ENCODE data around the gene KIRREL3. TPM values are rescaled to one million over a fixed set of nuclear protein-coding genes. Genes with fewer than 3 reads are reported as not detected.

The KIRREL3 gene
- total and polyA plus RNA-seq, 7 experiments from 2014 or later, result not detected

DNA sequence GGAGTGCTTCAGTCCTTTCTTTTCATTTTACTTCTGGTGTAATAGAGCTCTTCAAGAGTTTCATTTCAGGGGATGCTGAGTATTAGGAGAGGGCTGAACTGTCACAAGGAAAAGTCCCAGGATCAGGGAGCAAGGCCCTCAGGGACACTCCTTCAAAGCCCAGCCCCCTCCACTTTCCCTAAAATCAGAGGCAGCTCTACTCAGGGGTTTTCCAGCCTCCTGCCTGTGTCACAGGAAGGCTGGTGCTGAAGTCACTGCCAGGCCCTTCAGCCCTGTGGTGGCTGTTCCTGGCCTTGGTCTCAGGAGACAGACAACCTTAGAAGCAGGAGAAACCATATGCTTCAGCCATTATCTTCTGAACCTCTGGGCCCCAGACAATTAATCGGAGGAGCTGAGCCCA, 36.4 kb upstream of the KIRREL3 start:
- intact Hi-C loops (cut with micrococcal nuclease), result no loop called here
- DNase-seq (no peak), ATAC-seq (no peak)
- no peaks in the 10 kb centered on the region for H3K4me1 Mint-ChIP-seq
- no peaks in the 10 kb centered on the region for H3K9me3 ChIP-seq (ENCODE audit: control insufficient read depth in 2 of 3, low read length in 3 of 3)
- no peak overlapping the region for H3K4me3 Mint-ChIP-seq
- POLR2A ChIA-PET, result no interaction called here
- H3K27me3 ChIP-seq (ENCODE audit: control insufficient read depth in 2 of 2, insufficient read depth in 2 of 2, low read length in 2 of 2), result no peaks in the 10 kb centered on the region
- CTCF ChIA-PET, result no interaction called here
- no peak overlapping the region for H3K27ac Mint-ChIP-seq
- H3K4me1 ChIP-seq (ENCODE audit: control insufficient read depth in 2 of 2, insufficient read depth in 2 of 2, low read length in 2 of 2), result no peaks in the 10 kb centered on the region
- no peaks in the 10 kb centered on the region for H3K36me3 Mint-ChIP-seq
- no peak overlapping the region for H3K4me3 ChIP-seq (ENCODE audit: low read length)
- H3K36me3 ChIP-seq (ENCODE audit: control insufficient read depth in 2 of 3, insufficient read depth in 3 of 3, low read length in 3 of 3), result no peaks in the 10 kb centered on the region
- H3K27ac ChIP-seq (ENCODE audit: low read depth, low read length), result no peak overlapping the region
- peaks cover 0 to 19% (median 6%) of the 10 kb centered on the region in 11 donors for H3K9me3 Mint-ChIP-seq
- H3K27me3 Mint-ChIP-seq, result peaks cover 0 to 25% (median 11%) of the 10 kb centered on the region in 5 donors

DNA sequence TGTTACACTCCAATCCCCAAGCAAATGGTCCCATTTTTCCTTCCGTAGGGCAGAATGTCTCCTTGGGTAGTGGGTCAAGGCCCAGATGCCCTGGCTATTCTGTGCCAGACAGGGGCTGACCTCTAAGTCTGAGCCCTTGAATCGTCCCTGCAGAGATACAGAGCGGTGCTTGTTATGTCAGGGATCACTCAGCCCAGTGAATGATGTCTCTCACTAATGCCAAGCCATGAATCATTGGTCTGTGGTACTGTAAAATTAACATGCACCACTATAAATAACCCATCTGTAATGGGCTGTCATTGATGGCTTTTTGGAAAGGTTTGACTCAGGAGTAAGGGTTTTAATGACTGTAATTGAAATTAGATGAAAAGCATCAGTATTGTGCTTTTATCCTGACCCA, 35.3 kb upstream of the KIRREL3 start:
- no peaks in the 10 kb centered on the region for H3K9me3 ChIP-seq (ENCODE audit: control insufficient read depth in 2 of 3, low read length in 3 of 3)

GRCh38 chr11:127034973-127035372, 34.4 kb upstream of the KIRREL3 start:
- Mint-ChIP-seq H3K27ac (no peak overlapping the region), H3K4me3 (no peak overlapping the region), H3K9me3 (peaks cover 0 to 19% (median 6%) of the 10 kb centered on the region in 11 donors), H3K36me3 (no peaks in the 10 kb centered on the region), H3K4me1 (no peaks in the 10 kb centered on the region), H3K27me3 (peaks cover 0 to 23% (median 10%) of the 10 kb centered on the region in 5 donors)
- ChIA-PET POLR2A (no interaction called here), CTCF (no interaction called here)
- H3K4me3 ChIP-seq (ENCODE audit: low read length), result no peak overlapping the region
- H3K4me1 ChIP-seq (ENCODE audit: control insufficient read depth in 2 of 2, insufficient read depth in 2 of 2, low read length in 2 of 2), result no peaks in the 10 kb centered on the region
- intact Hi-C loops (cut with micrococcal nuclease), result no loop called here
- H3K36me3 ChIP-seq (ENCODE audit: control insufficient read depth in 2 of 3, insufficient read depth in 3 of 3, low read length in 3 of 3), result no peaks in the 10 kb centered on the region
- no peaks in the 10 kb centered on the region for H3K9me3 ChIP-seq (ENCODE audit: control insufficient read depth in 2 of 3, low read length in 3 of 3)
- H3K27me3 ChIP-seq (ENCODE audit: control insufficient read depth in 2 of 2, insufficient read depth in 2 of 2, low read length in 2 of 2), result no peaks in the 10 kb centered on the region
- no peak overlapping the region for H3K27ac ChIP-seq (ENCODE audit: low read depth, low read length)
- ATAC-seq, result no peak
- no peak for DNase-seq

More for the DNA sequence above, 35.3 kb upstream of the KIRREL3 start:
- Histone ChIP-seq H3K27me3 (ENCODE audit: control insufficient read depth in 2 of 2, insufficient read depth in 2 of 2, low read length in 2 of 2) (no peaks in the 10 kb centered on the region), H3K4me1 (ENCODE audit: control insufficient read depth in 2 of 2, insufficient read depth in 2 of 2, low read length in 2 of 2) (no peaks in the 10 kb centered on the region), H3K36me3 (ENCODE audit: control insufficient read depth in 2 of 3, insufficient read depth in 3 of 3, low read length in 3 of 3) (no peaks in the 10 kb centered on the region), H3K4me3 (ENCODE audit: low read length) (no peak overlapping the region), H3K27ac (ENCODE audit: low read depth, low read length) (no peak overlapping the region)
- no peak overlapping the region for H3K4me3 Mint-ChIP-seq
- DNase-seq (no peak), ATAC-seq (no peak)
- peaks cover 0 to 25% (median 11%) of the 10 kb centered on the region in 5 donors for H3K27me3 Mint-ChIP-seq
- no peak overlapping the region for H3K27ac Mint-ChIP-seq
- no peaks in the 10 kb centered on the region for H3K4me1 Mint-ChIP-seq
- CTCF ChIA-PET, result no interaction called here
- intact Hi-C loops (cut with micrococcal nuclease), result no loop called here
- no peaks in the 10 kb centered on the region for H3K36me3 Mint-ChIP-seq
- POLR2A ChIA-PET, result no interaction called here
- H3K9me3 Mint-ChIP-seq, result peaks cover 0 to 19% (median 6%) of the 10 kb centered on the region in 11 donors

GRCh38 chr11:127028648-127029047, 28.1 kb upstream of the KIRREL3 start:
- H3K27ac ChIP-seq (ENCODE audit: low read depth, low read length), result no peak overlapping the region
- Mint-ChIP-seq H3K4me1 (no peaks in the 10 kb centered on the region), H3K4me3 (no peak overlapping the region), H3K27me3 (peaks cover 0 to 12% (median 5%) of the 10 kb centered on the region in 5 donors), H3K36me3 (no peaks in the 10 kb centered on the region), H3K27ac (no peak overlapping the region), H3K9me3 (peaks cover 0 to 10% (median 4%) of the 10 kb centered on the region in 11 donors)
- intact Hi-C loops (cut with micrococcal nuclease), result no loop called here
- ATAC-seq (no peak), DNase-seq (no peak)
- H3K4me3 ChIP-seq (ENCODE audit: low read length), result no peak overlapping the region
- no peaks in the 10 kb centered on the region for H3K27me3 ChIP-seq (ENCODE audit: control insufficient read depth in 2 of 2, insufficient read depth in 2 of 2, low read length in 2 of 2)
- no peaks in the 10 kb centered on the region for H3K9me3 ChIP-seq (ENCODE audit: control insufficient read depth in 2 of 3, low read length in 3 of 3)
- no peaks in the 10 kb centered on the region for H3K36me3 ChIP-seq (ENCODE audit: control insufficient read depth in 2 of 3, insufficient read depth in 3 of 3, low read length in 3 of 3)
- H3K4me1 ChIP-seq (ENCODE audit: control insufficient read depth in 2 of 2, insufficient read depth in 2 of 2, low read length in 2 of 2), result no peaks in the 10 kb centered on the region
- CTCF ChIA-PET, result no interaction called here
- POLR2A ChIA-PET, result no interaction called here

DNA sequence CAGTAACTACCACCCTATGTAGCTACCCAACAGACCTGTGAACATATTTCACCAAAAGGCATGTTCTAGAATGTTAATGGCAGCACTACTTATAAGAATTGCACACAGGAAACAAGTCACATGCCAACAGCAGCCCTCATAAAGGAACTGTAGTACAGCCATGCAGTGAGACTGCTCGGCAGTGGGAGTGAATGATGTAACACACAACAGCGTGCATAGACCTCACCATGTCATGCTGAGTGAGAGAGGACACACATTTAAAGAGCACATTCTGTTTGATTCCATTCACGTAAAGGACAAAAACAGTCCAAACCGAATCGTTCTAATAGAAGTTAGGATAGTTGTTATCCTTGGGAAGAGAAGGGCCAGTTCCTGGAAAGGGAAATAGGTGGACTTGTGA, 27.2 kb upstream of the KIRREL3 start:
- Mint-ChIP-seq H3K27me3 (peaks cover 0 to 13% (median 5%) of the 10 kb centered on the region in 5 donors), H3K36me3 (no peaks in the 10 kb centered on the region), H3K4me3 (no peak overlapping the region), H3K4me1 (no peaks in the 10 kb centered on the region), H3K9me3 (peaks cover 0 to 3% (median 2%) of the 10 kb centered on the region in 11 donors), H3K27ac (no peak overlapping the region)
- ATAC-seq (no peak), DNase-seq (no peak)
- Histone ChIP-seq H3K27ac (ENCODE audit: low read depth, low read length) (no peak overlapping the region), H3K4me1 (ENCODE audit: control insufficient read depth in 2 of 2, insufficient read depth in 2 of 2, low read length in 2 of 2) (no peaks in the 10 kb centered on the region), H3K9me3 (ENCODE audit: control insufficient read depth in 2 of 3, low read length in 3 of 3) (no peaks in the 10 kb centered on the region), H3K27me3 (ENCODE audit: control insufficient read depth in 2 of 2, insufficient read depth in 2 of 2, low read length in 2 of 2) (no peaks in the 10 kb centered on the region), H3K36me3 (ENCODE audit: control insufficient read depth in 2 of 3, insufficient read depth in 3 of 3, low read length in 3 of 3) (no peaks in the 10 kb centered on the region), H3K4me3 (ENCODE audit: low read length) (no peak overlapping the region)
- intact Hi-C loops (cut with micrococcal nuclease), result no loop called here
- ChIA-PET CTCF (no interaction called here), POLR2A (no interaction called here)

GRCh38 chr11:127027000-127027399, 26.4 kb upstream of the KIRREL3 start:
- H3K27me3 ChIP-seq (ENCODE audit: control insufficient read depth in 2 of 2, insufficient read depth in 2 of 2, low read length in 2 of 2), result no peaks in the 10 kb centered on the region
- H3K4me1 ChIP-seq (ENCODE audit: control insufficient read depth in 2 of 2, insufficient read depth in 2 of 2, low read length in 2 of 2), result no peaks in the 10 kb centered on the region
- H3K27me3 Mint-ChIP-seq, result peaks cover 0 to 13% (median 5%) of the 10 kb centered on the region in 5 donors
- no peaks in the 10 kb centered on the region for H3K36me3 Mint-ChIP-seq
- no peak overlapping the region for H3K27ac ChIP-seq (ENCODE audit: low read depth, low read length)
- ATAC-seq (no peak), DNase-seq (no peak)
- no peak overlapping the region for H3K4me3 Mint-ChIP-seq
- peaks cover 0 to 3% (median 0%) of the 10 kb centered on the region in 11 donors for H3K9me3 Mint-ChIP-seq
- ChIA-PET CTCF (no interaction called here), POLR2A (no interaction called here)
- no peaks in the 10 kb centered on the region for H3K9me3 ChIP-seq (ENCODE audit: control insufficient read depth in 2 of 3, low read length in 3 of 3)
- H3K4me3 ChIP-seq (ENCODE audit: low read length), result no peak overlapping the region
- no peaks in the 10 kb centered on the region for H3K36me3 ChIP-seq (ENCODE audit: control insufficient read depth in 2 of 3, insufficient read depth in 3 of 3, low read length in 3 of 3)
- intact Hi-C loops (cut with micrococcal nuclease), result no loop called here
- H3K27ac Mint-ChIP-seq, result no peak overlapping the region
- H3K4me1 Mint-ChIP-seq, result no peaks in the 10 kb centered on the region

DNA sequence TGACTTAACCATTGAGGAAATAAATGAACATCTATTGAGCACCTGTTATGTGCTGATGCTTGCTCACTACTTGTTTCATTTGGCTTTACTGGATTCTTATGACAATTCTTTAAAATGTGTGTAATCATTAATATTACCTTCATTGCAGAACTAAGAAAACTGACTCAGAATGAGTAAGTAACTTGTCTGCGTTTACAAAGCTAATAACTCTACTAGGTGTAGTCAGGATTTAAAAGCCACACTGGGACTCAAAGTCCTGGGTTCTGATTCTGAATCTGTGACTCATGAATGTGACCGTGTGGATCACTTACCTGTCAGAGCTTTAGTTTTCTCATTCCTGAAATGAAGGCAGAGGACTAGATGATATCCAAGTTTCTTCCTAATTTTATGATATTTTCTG, 23.4 kb upstream of the KIRREL3 start:
- ChIA-PET POLR2A (interaction anchor here (0.6 kb wide), 1 partner anchor 335 kb away, joined by 5 read pairs; no protein-coding TSS in a partner anchor), CTCF (no interaction called here)
- Histone ChIP-seq H3K4me3 (ENCODE audit: low read length) (no peak overlapping the region), H3K27me3 (ENCODE audit: control insufficient read depth in 2 of 2, insufficient read depth in 2 of 2, low read length in 2 of 2) (no peaks in the 10 kb centered on the region), H3K36me3 (ENCODE audit: control insufficient read depth in 2 of 3, insufficient read depth in 3 of 3, low read length in 3 of 3) (no peaks in the 10 kb centered on the region), H3K27ac (ENCODE audit: low read depth, low read length) (no peak overlapping the region), H3K9me3 (ENCODE audit: control insufficient read depth in 2 of 3, low read length in 3 of 3) (no peaks in the 10 kb centered on the region), H3K4me1 (ENCODE audit: control insufficient read depth in 2 of 2, insufficient read depth in 2 of 2, low read length in 2 of 2) (no peaks in the 10 kb centered on the region)
- Mint-ChIP-seq H3K36me3 (no peaks in the 10 kb centered on the region), H3K27ac (no peak overlapping the region), H3K4me1 (no peaks in the 10 kb centered on the region), H3K4me3 (no peak overlapping the region), H3K9me3 (peaks cover 0 to 3% (median 0%) of the 10 kb centered on the region in 11 donors), H3K27me3 (peaks cover 0 to 9% (median 7%) of the 10 kb centered on the region in 5 donors)
- intact Hi-C loops (cut with micrococcal nuclease), result no loop called here
- DNase-seq (no peak), ATAC-seq (no peak)
